Astrocyte (in vitro differentiated cells and primary cell): Measurements from ENCODE around the gene C19orf85. TPM values are rescaled to one million over a fixed set of nuclear protein-coding genes. Genes with fewer than 3 reads are reported as not detected.
A peak's percentile ranks its signal among the peaks of the same experiment; 100 is the strongest.

Experiments
- DNase-seq: peaks from one replicate; pipeline ENCODE4 v3.0.0-alpha.2; 2010; ENCODE audit warnings: low read depth
- FAIRE-seq: peaks from 2 replicates; lab custom pipeline; 2011; peaks lifted over from hg19 to GRCh38; lab: Jason Lieb, UNC
- H2AFZ ChIP-seq: 2 replicates; pipeline ENCODE4 v1.6.0; 2012; ENCODE audit warnings: low read depth, low read length, inconsistent platforms
- H3K27ac ChIP-seq: 2 replicates; pipeline ENCODE4 v1.5.1; 2011; ENCODE audit warnings: low read depth, low read length, inconsistent platforms
- H3K27me3 ChIP-seq: 2 replicates; pipeline ENCODE4 v1.6.0; 2011; ENCODE audit warnings: low read length, inconsistent platforms; ENCODE audit not compliant: insufficient read depth
- H3K36me3 ChIP-seq: 2 replicates; pipeline ENCODE4 v1.5.1; 2011; ENCODE audit warnings: low read length, inconsistent platforms; ENCODE audit not compliant: insufficient read depth
- H3K4me1 ChIP-seq: 2 replicates; pipeline ENCODE4 v1.5.1; 2011; ENCODE audit warnings: low read length, inconsistent platforms; ENCODE audit not compliant: insufficient read depth
- H3K4me2 ChIP-seq: 2 replicates; pipeline ENCODE4 v1.6.0; 2012; ENCODE audit warnings: low read length, inconsistent platforms
- H3K4me3 ChIP-seq: 2 replicates; pipeline ENCODE4 v1.5.1; 2011; ENCODE audit warnings: low read depth, mild to moderate bottlenecking, low read length, inconsistent platforms; ENCODE audit not compliant: insufficient read depth
- H3K79me2 ChIP-seq: 2 replicates; pipeline ENCODE4 v1.6.0; 2012; ENCODE audit warnings: mild to moderate bottlenecking, low read length, inconsistent platforms; ENCODE audit not compliant: insufficient read depth
- H3K9ac ChIP-seq: 2 replicates; pipeline ENCODE4 v1.6.0; 2012; ENCODE audit warnings: mild to moderate bottlenecking, low read length, inconsistent platforms
- H3K9me3 ChIP-seq: 2 replicates; pipeline ENCODE4 v1.5.1; 2012; ENCODE audit warnings: low read depth, mild to moderate bottlenecking, low read length, inconsistent platforms; ENCODE audit not compliant: insufficient read depth
- H4K20me1 ChIP-seq: 2 replicates; pipeline ENCODE4 v1.6.0; 2012; ENCODE audit warnings: low read length, inconsistent platforms; ENCODE audit not compliant: insufficient read depth
- H3K27ac Mint-ChIP-seq: one replicate; pipeline ENCODE4 v1.8.0; 2021; ENCODE audit warnings: mild to moderate bottlenecking, mixed read lengths; ENCODE audit not compliant: unreplicated experiment
- H3K27me3 Mint-ChIP-seq: one replicate; pipeline ENCODE4 v1.8.0; 2021; ENCODE audit warnings: low read depth, mixed read lengths; ENCODE audit not compliant: unreplicated experiment
- H3K36me3 Mint-ChIP-seq: one replicate; pipeline ENCODE4 v1.8.0; 2021; ENCODE audit warnings: low read depth, mixed read lengths; ENCODE audit not compliant: unreplicated experiment
- H3K4me1 Mint-ChIP-seq: one replicate; pipeline ENCODE4 v1.8.0; 2021; ENCODE audit warnings: low read depth, mixed read lengths; ENCODE audit not compliant: unreplicated experiment
- H3K4me3 Mint-ChIP-seq: one replicate; pipeline ENCODE4 v1.8.0; 2021; ENCODE audit warnings: mild to moderate bottlenecking, moderate library complexity, mixed read lengths; ENCODE audit not compliant: unreplicated experiment
- H3K9me3 Mint-ChIP-seq: one replicate; pipeline ENCODE4 v1.8.0; 2021; ENCODE audit warnings: mild to moderate bottlenecking, mixed read lengths; ENCODE audit not compliant: unreplicated experiment
- EZH2 ChIP-seq: IDR thresholded peaks from 2 replicates; pipeline ENCODE4 v1.6.1; 2012; ENCODE audit warnings: mild to moderate bottlenecking, low read length, inconsistent platforms; ENCODE audit not compliant: insufficient read depth
- total RNA-seq: library from RNA; stranded (reverse); gene quantifications from 2 replicates; pipeline ENCODE4 v1.2.1, GENCODE V29; 2021
- TF ChIP-seq, protein P1 (sequence below): IDR thresholded peaks from 2 replicates; pipeline ENCODE4 v1.5.1; 2011; ENCODE audit warnings: low read depth, mild to moderate bottlenecking, inconsistent platforms, low read length, moderate library complexity; ENCODE audit not compliant: insufficient read depth

C19orf85 gene
- total RNA-seq, 1 donor from 2014 or later = not detected

DNA sequence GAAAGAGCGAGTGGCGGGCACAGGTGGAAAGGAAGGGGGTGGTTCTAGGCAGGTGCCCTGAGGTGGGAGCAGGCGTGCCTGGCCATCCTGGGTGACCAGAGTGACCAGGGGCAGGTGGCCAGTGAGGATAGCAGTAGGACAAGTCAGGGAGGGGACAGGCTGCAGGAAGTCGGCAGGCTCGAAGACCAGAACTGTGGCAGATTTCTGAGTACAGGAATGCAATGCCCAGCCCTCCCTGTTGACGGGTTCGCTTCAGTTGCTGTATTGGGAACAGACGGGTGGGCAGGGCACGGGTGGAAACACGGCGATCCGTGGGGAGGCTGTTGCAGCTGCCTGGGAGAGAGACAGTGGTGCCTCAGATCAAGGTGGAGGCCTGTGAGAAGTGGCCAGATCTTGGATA is 13.8 kb upstream of the C19orf85 start:
- TF ChIP-seq EZH2 = no peak
- TF ChIP-seq, protein P1, sequence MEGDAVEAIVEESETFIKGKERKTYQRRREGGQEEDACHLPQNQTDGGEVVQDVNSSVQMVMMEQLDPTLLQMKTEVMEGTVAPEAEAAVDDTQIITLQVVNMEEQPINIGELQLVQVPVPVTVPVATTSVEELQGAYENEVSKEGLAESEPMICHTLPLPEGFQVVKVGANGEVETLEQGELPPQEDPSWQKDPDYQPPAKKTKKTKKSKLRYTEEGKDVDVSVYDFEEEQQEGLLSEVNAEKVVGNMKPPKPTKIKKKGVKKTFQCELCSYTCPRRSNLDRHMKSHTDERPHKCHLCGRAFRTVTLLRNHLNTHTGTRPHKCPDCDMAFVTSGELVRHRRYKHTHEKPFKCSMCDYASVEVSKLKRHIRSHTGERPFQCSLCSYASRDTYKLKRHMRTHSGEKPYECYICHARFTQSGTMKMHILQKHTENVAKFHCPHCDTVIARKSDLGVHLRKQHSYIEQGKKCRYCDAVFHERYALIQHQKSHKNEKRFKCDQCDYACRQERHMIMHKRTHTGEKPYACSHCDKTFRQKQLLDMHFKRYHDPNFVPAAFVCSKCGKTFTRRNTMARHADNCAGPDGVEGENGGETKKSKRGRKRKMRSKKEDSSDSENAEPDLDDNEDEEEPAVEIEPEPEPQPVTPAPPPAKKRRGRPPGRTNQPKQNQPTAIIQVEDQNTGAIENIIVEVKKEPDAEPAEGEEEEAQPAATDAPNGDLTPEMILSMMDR = no peak
- H3K4me2 ChIP-seq = peak overlapping the region; percentile 91
- H3K79me2 ChIP-seq = peaks cover 29% of the 10 kb centered on the region
- peak overlapping the region; percentile 91 for H3K4me3 Mint-ChIP-seq
- H3K27me3 Mint-ChIP-seq = no peaks in the 10 kb centered on the region
- H3K27me3 ChIP-seq = no peaks in the 10 kb centered on the region
- H3K9me3 ChIP-seq = no peaks in the 10 kb centered on the region
- H3K4me1 Mint-ChIP-seq = peaks cover 9% of the 10 kb centered on the region
- H3K27ac ChIP-seq = no peak overlapping the region
- no peaks in the 10 kb centered on the region for H3K9me3 Mint-ChIP-seq
- DNase-seq = no peak
- H4K20me1 ChIP-seq = peaks cover 9% of the 10 kb centered on the region
- FAIRE-seq = no peak
- no peak overlapping the region for H2AFZ ChIP-seq
- peaks cover 21% of the 10 kb centered on the region for H3K4me1 ChIP-seq
- peaks cover 4% of the 10 kb centered on the region for H3K36me3 Mint-ChIP-seq
- H3K4me3 ChIP-seq = no peak overlapping the region
- H3K36me3 ChIP-seq = no peaks in the 10 kb centered on the region
- peak overlapping the region; percentile 66 for H3K27ac Mint-ChIP-seq
- H3K9ac ChIP-seq = no peak overlapping the region

DNA sequence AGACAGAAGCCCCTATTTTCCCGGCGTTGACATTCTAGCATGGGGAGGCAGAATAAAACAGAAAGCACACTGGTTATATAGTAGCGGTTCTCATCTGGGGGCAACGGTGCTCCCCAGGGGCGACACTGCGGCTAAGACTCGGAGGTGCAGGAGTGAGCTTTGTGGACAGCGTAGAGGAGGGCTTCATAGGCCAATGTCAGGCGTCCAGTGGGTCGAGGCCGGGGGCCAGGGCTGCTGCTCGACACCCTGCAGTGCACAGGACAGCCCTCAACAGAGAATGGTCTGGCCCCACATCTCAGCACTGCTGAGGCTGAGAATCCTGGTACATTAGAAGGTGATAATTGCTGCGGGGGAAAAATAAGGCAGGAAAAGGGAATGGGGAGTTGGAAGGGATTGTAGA is 13.4 kb upstream of the C19orf85 start:
- DNase-seq (no peak), FAIRE-seq (no peak)
- peaks cover 9% of the 10 kb centered on the region for H3K4me1 Mint-ChIP-seq
- H3K9me3 Mint-ChIP-seq = no peaks in the 10 kb centered on the region
- peak overlapping the region; percentile 66 for H3K27ac Mint-ChIP-seq
- H3K4me1 ChIP-seq = peaks cover 26% of the 10 kb centered on the region
- H4K20me1 ChIP-seq = peaks cover 9% of the 10 kb centered on the region
- H3K36me3 Mint-ChIP-seq = peaks cover 4% of the 10 kb centered on the region
- peak overlapping the region; percentile 91 for H3K4me2 ChIP-seq
- H3K27ac ChIP-seq = no peak overlapping the region
- H3K36me3 ChIP-seq = no peaks in the 10 kb centered on the region
- no peaks in the 10 kb centered on the region for H3K27me3 Mint-ChIP-seq
- peak overlapping the region; percentile 91 for H3K4me3 Mint-ChIP-seq
- no peaks in the 10 kb centered on the region for H3K9me3 ChIP-seq
- H3K27me3 ChIP-seq = no peaks in the 10 kb centered on the region
- H3K79me2 ChIP-seq = peaks cover 29% of the 10 kb centered on the region
- H3K4me3 ChIP-seq = peak overlapping the region; percentile 81
- no peak overlapping the region for H2AFZ ChIP-seq
- TF ChIP-seq, protein P1 = no peak
- TF ChIP-seq EZH2 = no peak
- H3K9ac ChIP-seq = no peak overlapping the region

DNA sequence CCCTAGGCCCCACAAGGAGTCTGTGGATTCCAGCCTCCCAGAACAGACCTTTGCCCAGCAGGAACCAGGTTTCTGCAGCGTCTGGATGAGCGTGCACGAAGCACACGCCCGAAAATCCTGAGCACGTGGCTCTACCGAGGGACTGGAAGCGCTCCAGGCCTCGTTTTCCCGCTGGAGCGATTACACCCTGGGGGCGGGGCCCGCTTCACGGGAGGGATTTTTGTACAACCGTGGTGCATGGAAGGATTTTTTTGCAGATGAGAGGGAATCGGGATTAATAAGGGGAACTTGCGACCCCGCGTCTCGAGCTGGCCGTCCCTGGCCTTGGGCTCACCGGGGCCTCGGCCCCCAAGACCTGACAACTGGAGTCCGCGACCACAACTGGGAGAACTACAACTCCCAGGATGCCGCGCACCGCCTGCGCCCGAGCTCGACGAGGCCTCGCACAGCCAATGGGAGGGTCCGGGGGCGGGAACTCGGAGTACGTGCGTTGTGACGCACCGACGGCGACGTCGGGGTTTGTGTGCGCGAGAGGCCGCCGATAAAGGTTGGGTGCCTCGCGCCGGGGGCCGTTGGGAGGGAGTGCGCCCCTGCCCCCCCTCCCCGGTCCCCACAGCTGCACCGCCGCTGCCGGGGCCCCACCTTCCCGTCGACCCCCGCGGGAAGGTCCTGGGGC is 11.7 kb upstream of the C19orf85 start, which contains the start of gene ZNF628:
Gene ZNF628 (plus strand): TSS at position 518 of the 676 bp plus-strand sequence. CDS start 3,294 bp downstream, outside the sequence.
- Mint-ChIP-seq H3K36me3 (peaks cover 4% of the 10 kb centered on the region), H3K27ac (peak within 1 kb of the TSS; percentile 92), H3K9me3 (no peaks in the 10 kb centered on the region), H3K4me3 (peak within 1 kb of the TSS; percentile 91), H3K27me3 (no peaks in the 10 kb centered on the region), H3K4me1 (peaks cover 9% of the 10 kb centered on the region)
- Histone ChIP-seq H2AFZ (peak within 1 kb of the TSS; percentile 83), H3K9ac (peak within 1 kb of the TSS; percentile 80), H3K4me3 (peak within 1 kb of the TSS; percentile 81), H3K36me3 (no peaks in the 10 kb centered on the region), H3K27me3 (no peaks in the 10 kb centered on the region), H3K79me2 (peaks cover 29% of the 10 kb centered on the region), H3K4me1 (peaks cover 33% of the 10 kb centered on the region), H3K9me3 (no peaks in the 10 kb centered on the region), H3K27ac (peak within 1 kb of the TSS; percentile 84), H4K20me1 (peaks cover 9% of the 10 kb centered on the region), H3K4me2 (peak within 1 kb of the TSS; percentile 96)
- TF ChIP-seq, protein P1 = no peak
- no peak for TF ChIP-seq EZH2
- no peak for FAIRE-seq
- peak; percentile 94 for DNase-seq
